Gastrocnemius medialis (tissue), 4 donors: Measurements from ENCODE around the gene TDRD7.

ENCODE experiments used
- POLR2A ChIP-seq, 2 donors: fragments of 450-650 bp; IDR thresholded peaks; one replicate each; pipeline ENCODE4 v1.6.1; 2017; ENCODE audit warnings: antibody characterized with exemption in 2 of 2, mild to moderate bottlenecking in 2 of 2, moderate library complexity in 2 of 2
- TF ChIP-seq, protein P1 (sequence below), 5 experiments: fragments of 450-650 bp in 3 of 5; fragments of 200-600 bp in 2 of 5; sonication (generic) in 2 of 5; IDR thresholded peaks in 4 of 5; conservative IDR thresholded peaks in 1 of 5; 1 replicate in 4 of 5; 2 replicates in 1 of 5; pipeline ENCODE4 v1.5.1; 2016 to 2019; ENCODE audit warnings: antibody characterized with exemption in 5 of 5, mild to moderate bottlenecking in 3 of 5, moderate library complexity in 3 of 5

GRCh38 chr9:97545486-97545885 lies 133.6 kb downstream of the TDRD7 start:
- TF ChIP-seq, protein P1, sequence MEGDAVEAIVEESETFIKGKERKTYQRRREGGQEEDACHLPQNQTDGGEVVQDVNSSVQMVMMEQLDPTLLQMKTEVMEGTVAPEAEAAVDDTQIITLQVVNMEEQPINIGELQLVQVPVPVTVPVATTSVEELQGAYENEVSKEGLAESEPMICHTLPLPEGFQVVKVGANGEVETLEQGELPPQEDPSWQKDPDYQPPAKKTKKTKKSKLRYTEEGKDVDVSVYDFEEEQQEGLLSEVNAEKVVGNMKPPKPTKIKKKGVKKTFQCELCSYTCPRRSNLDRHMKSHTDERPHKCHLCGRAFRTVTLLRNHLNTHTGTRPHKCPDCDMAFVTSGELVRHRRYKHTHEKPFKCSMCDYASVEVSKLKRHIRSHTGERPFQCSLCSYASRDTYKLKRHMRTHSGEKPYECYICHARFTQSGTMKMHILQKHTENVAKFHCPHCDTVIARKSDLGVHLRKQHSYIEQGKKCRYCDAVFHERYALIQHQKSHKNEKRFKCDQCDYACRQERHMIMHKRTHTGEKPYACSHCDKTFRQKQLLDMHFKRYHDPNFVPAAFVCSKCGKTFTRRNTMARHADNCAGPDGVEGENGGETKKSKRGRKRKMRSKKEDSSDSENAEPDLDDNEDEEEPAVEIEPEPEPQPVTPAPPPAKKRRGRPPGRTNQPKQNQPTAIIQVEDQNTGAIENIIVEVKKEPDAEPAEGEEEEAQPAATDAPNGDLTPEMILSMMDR (IDR thresholded peaks at IDR 0.05 in 4 of 5, conservative IDR thresholded peaks at IDR 0.05 in 1 of 5) = no peak
- no peak for TF ChIP-seq POLR2A (IDR thresholded peaks at IDR 0.05)
